Fibroblast of upper back skin (primary cell): ENCODE data around the gene BRAP.
"Not testable (repeated sequence)": the region's sequence is repeated elsewhere in the genome, so short reads cannot be mapped to it uniquely, and the experiment has no call there.

Experiments used
- DNase-seq: peaks from one replicate; pipeline ENCODE4 v3.0.0-alpha.2; 2013

BRAP gene, protein sequence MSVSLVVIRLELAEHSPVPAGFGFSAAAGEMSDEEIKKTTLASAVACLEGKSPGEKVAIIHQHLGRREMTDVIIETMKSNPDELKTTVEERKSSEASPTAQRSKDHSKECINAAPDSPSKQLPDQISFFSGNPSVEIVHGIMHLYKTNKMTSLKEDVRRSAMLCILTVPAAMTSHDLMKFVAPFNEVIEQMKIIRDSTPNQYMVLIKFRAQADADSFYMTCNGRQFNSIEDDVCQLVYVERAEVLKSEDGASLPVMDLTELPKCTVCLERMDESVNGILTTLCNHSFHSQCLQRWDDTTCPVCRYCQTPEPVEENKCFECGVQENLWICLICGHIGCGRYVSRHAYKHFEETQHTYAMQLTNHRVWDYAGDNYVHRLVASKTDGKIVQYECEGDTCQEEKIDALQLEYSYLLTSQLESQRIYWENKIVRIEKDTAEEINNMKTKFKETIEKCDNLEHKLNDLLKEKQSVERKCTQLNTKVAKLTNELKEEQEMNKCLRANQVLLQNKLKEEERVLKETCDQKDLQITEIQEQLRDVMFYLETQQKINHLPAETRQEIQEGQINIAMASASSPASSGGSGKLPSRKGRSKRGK

DNA sequence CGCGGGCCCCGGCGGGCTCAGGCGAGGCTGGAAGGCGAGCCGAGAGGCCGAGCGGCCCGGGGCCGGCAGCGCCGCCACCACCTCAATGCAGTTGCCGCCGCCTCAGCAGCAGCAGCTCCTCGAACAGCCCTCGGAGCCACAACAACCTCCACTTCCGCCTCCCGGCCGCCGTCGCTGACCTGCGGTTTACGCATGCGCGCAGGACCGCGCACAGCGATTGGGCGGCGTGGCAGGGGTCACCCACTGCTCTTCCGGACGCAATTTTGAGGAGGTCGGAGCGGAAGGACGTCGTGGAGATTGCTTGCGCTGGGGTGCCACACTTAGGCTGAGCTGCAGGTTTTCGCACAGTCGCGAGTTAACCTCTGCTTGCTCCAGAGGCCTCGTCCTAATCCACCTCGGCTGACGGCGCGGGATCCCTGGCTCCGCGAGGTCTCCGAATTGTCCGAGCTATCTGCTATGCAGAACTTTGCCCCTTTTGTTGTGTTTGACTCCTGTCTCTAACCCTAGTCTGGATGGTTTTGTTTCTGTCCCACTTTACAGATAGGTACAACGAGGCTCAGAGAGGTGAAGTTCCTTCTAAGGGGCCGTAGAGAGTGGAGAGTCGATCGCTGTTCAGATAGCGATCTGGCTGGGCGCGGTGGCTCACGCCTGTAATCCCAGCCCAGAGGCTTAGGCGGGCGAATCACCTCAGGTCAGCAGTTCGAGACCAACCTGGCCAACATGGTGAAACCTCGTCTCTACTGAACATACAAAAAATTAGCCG, at the start of gene BRAP, which contains the start of gene ACAD10:
Gene BRAP, minus strand, starts transcription at position 146 of the 763 bp plus-strand sequence. CDS start 164 bp downstream, outside the sequence.
Gene ACAD10, plus strand, starts transcription at position 243 of the 763 bp plus-strand sequence. CDS start 6,657 bp downstream, outside the sequence.
- DNase-seq: peak; percentile 92

DNA sequence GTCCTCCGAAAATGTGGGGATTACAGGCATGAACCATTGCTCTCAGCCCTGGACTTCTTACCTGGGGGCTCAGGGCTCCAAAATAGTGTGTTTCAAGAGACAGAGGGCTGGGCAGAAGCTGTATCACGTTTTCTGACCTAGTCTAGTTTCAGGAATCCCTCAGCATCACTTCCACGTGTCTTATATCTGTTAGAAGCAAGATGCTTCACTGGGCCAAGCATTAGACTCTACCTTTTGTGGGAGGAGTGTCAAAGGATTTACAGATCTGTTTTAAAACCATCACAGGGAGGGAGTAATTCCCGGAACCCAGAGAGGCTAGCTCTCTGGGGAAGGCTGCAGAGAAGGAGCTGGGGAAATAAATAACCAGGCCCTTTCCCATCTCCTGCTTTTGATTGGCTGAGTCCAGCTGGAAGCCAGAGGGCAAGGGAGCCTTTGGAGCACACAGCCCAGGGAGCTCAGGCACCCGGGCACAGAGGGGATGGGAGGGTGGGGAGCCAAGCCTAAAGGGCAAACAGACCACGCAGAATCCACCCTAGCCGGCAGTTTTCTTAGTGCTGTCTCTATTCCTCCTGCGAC, 47.7 kb upstream of the BRAP start:
- DNase-seq: no peak

DNA sequence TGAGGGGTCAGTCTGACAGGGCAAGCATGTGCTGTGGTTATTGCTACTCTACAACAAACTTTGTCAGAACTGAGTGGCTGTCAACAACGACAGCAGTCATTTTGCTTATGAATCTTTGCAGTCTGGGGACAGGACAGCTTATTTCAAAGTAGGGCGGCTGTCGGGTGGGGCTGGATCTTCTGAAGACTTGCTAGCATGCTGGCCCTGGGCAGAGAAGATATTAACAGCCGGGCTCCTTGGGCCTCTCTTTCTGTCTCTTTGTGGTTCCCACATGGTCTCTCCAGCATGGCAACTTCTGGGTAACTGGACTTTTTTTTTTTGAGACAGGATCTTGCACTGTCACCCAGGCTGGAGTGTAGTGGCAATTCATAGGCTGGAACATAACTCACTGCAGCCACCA, 47.0 kb upstream of the BRAP start:
- no peak for DNase-seq

DNA sequence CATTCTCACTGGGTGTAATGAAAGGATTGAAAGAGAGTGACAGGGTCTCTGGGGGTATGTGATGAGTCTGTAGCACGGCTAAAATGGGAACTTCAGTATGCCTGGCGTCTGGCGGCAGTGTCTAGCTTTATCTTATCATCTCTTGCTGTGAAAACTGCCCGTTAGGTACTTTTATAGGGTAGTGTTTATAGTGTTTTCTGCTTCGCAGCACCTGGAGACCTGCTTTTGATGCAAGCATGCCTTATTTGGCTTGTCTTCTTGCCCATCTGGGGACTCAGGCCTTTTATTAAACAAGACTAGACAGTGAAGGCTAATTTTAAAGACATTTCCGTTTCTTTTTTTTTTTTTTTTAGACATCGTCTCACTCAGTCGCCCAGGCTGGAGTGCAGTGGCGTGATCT, 44.7 kb upstream of the BRAP start:
- no peak for DNase-seq

DNA sequence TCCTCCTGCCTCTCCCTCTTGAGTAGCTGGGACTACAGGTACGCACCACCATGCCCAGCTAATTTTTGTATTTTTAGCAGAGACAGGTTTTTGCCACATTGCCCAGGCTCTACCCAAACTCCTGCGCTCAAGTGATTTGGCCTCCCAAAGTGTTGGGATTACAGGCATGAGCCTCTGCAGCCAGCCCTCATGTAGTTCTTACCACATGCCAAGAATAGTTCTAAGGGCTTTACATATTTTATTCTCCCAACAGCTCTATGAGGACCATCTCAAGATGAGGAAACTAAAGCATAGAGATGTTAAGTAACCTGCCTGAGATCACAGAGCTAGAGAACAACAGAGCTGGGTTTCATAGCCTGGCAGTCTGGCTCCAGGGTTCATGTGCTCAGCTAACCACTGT, 43.0 kb upstream of the BRAP start:
- no peak for DNase-seq

DNA sequence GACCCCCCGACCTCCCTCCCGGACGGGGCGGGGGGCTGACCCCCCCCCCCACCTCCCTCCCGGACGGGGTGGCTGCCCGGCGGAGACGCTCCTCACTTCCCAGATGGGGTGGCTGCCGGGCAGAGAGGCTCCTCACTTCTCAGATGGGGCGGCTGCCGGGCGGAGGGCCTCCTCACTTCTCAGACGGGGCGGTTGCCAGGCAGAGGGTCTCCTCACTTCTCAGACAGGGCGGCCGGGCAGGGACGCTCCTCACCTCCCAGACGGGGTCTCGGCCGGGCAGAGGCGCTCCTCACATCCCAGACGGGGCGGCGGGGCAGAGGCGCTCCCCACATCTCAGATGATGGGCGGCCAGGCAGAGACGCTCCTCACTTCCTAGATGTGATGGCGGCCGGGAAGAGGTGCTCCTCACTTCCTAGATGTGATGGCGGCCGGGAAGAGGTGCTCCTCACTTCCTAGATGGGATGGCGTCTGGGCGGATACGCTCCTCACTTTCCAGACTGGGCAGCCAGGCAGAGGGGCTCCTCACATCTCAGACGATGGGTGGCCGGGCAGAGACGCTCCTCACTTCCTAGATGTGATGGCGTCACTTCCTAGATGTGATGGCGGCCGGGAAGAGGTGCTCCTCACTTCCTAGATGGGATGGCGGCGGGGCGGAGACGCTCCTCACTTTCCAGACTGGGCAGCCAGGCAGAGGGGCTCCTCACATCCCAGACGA, 38.0 kb upstream of the BRAP start:
- DNase-seq: not testable (repeated sequence)

DNA sequence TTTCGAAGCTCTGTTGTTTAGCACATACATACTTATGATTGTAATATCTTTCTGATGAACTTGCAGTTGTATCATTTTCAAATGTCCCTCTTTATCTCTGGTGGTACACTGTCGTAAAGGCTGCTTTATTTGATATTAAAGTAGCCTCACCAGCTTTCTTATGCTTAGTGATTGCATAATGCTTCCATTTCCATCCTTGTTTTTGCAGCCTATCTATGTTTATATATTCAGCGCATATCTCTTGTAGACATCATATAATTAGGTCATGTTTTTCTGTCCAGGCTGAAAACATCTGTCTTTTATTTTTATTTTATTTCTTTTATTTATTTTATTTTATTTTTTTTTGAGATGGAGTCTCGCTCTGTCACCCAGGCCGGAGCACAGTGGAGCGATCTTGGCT, 34.7 kb upstream of the BRAP start:
- DNase-seq: no peak

DNA sequence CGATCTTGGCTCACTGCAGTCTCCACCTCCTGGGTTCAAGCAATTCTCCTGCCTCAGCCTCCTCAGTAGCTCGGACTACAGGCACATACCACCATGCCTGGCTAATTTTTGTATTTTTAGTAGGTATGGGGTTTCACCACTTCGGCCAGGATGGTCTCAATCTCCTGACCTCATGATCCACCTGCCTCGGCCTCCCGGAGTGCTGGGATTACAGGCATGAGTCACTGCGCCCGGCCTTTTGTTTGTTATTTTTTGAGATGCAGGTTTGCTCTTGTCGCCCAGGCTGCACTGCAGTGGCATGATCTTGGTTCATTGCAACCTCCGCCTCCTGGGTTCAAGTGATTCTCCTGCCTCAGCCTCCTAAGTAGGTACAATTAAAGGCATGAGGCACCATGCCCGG, 33.6 kb upstream of the BRAP start:
- DNase-seq: not testable (repeated sequence)

DNA sequence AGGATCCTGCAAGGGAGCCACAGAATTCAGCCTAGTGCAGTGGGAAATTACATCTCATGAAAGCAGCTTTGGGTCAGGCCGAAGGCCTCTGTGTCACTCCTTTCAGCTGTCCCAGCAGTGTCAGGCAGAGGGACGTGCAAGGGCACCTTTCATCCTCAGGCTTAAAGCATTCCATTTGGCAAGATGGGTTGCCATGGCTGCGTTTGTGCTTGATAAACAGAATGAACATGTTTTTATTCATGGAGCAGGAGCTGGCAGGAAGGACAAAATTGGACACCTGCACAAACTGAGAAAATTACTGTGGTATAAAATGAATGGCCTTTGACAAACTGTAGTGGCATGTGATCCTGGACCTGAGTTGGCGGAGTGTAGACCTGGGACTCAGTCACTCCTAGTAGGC, 29.5 kb upstream of the BRAP start:
- DNase-seq: no peak

DNA sequence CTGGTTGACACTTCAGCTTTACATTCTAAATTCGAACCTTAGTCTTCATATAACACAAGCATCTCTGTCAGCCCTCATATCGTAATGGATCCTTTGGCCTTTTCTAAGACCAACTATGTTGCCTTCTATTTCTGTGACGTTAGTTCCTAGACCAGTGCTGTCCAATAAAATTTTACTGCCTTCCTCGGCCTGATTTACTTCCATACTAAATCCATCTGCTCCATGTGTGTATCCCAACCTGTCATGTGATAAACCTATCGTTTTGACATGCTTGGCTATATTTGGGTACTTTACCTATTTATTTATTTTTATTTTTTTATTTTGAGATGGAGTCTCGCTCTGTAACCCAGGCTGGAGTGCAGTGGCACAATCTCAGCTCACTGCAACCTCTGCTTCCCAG, 20.4 kb upstream of the BRAP start:
- DNase-seq: no peak

DNA sequence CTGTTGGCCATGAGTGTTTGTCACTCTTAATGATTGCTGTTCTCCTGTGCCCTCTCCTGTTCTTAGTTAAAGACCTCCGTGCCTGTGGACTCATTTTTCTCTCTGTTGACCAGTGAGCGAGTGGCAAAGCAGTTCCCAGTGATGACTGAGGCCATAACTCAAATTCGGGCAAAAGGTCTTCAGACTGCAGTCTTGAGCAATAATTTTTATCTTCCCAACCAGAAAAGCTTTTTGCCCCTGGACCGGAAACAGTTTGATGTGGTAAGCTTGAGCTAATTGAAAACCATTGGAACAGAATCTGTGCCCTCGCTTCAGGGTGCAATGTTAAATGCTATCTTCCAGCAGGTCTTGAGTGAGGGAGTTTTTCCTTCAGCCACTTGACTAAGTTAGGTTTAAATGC, 19.9 kb upstream of the BRAP start:
- no peak for DNase-seq

DNA sequence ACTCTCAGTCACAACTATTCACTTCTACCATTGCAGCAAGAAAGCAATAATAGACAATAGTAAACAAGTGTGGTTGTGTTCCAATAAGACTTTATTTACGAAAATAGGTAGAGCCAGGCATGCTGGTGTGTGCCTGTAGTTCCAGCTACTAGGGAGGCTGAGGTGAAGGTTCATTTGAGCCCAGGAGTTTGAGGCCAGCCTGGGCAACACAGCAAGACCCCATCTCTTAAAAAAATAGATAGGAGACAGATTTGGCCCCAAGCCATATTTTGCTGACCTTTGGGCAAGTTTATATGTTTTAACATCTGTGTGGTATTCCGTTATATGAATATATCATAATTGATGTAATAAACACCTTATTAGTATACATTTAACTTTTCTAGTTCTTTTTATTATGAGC, 14.2 kb upstream of the BRAP start:
- no peak for DNase-seq

DNA sequence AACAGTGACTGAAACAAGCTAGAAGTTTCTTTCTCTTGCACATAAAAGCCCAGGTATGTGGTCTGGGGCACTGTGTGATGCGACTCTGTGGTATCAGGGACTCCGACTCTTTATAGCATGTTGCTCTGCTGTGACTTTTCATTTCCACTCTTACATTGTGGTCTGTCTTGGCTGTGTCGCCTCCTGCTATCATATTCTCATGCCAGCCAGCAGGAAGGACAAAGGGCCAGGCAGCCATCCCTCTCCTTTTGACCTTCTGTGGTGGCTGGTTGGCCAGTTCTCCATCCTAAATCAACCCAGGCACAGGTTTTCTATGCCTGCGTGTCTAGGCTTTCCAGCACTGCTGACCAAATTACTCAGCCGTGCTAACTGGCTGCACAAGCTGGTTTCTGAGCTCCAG, 8.1 kb upstream of the BRAP start:
- DNase-seq: no peak

DNA sequence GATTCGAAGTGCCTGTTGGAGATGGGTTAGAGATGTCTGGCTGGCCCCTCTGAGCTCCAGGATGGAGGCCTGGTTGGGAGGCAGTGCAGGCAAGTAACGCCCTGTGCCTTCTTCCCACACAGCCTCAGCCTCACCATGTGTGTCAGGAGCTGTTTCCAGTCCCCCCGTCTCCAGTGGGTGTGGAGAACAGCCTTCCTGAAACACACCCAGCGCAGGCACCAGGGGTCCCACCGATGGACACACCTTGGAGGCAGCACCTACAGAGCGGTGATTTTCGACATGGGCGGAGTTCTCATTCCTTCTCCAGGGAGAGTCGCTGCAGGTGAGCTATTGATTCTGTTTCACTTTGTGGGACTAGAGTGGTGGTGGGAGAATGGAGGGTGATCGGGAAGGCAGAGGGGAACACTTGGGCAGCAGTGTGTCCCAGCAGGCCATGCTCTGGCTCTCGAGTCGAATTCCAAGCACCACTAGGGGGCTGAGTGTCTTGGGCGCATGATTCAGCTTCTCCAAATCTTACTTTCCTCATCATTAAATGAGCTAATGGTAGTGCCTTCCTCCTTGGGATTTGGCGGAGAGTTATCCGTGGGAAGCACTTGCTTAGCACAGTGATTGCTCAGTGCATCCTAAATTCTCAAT, 6.9 kb upstream of the BRAP start:
- DNase-seq: no peak

DNA sequence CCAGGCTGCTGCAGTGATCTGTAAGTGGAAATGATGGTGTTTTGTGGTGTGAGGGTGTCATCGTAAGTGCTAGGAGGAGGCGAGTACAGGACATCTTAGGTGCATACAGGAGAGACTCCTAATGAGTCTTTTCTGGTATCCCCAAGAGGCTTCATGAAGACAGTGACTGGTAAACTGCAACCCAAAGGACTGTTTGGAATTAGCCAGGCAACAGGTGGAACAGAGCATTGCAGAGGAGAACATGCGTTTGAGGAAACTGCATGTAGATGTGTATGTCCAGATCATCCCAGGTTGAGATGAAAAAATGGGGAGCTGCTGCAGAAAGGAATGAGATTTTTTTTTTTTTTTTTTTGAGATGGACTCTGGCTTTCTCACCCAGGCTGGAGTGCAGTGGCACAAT, 5.5 kb upstream of the BRAP start:
- no peak for DNase-seq

DNA sequence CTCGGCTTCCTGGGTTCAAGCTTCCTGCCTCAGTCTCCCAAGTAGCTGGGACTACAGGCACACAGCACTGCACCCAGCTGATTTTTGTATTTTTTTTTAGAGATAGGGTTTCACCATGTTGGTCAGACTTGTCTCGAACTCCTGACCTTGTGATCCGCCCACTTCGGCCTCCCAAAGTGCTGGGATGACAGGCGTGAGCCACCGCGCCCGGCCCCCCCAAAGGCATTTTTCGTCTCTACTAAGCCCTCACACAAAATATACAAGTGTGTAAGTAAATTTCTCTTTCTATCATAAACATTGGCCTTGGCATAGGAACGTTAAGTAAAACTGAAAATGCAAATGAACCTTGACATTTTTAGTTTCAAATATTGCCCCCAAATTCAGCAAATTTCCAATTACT, 2.2 kb upstream of the BRAP start:
- DNase-seq: no peak

DNA sequence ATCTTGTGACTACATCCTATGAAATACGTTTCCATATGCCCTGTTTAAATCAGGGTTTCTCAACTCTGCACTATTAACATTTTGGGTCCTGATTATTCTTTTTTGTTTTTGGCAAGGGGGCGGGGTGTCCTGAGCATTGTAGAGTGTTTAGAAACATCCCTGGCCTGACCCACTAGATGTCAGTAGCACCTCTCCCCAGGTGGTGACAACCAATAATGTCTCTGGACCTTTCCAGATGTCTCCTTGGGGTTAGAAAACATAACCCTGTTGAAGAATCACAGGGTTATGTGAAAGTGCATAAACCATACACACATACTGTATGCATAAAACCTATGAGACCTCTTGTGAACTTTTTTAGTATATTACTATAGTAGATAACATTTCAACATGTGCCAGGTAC, 1.5 kb upstream of the BRAP start:
- DNase-seq: no peak

DNA sequence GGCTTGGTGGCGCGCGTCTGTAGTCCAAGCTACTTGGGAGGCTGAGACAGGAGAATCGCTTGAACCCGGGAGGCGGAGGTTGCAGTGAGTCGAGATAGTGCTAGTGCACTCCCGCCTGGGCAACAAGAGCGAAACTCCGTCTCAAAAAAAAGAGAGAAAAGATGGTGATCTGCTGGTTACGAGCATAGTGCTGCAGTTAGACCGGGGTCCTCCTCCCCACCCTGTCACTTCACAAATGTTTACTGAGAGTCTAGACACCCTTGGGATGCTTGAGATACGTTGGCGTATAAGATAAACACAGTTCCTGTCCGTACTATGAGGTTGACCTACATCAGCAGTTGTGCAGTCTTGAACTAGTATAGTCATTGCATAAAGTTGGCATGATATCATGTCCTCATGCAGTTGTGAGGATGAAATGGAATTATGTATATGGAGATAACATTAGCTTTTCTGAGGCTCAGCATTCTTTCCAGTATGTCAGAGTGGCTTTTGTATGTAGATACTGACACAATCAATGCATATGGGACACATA, 884 bp upstream of the BRAP start:
- no peak for DNase-seq

DNA sequence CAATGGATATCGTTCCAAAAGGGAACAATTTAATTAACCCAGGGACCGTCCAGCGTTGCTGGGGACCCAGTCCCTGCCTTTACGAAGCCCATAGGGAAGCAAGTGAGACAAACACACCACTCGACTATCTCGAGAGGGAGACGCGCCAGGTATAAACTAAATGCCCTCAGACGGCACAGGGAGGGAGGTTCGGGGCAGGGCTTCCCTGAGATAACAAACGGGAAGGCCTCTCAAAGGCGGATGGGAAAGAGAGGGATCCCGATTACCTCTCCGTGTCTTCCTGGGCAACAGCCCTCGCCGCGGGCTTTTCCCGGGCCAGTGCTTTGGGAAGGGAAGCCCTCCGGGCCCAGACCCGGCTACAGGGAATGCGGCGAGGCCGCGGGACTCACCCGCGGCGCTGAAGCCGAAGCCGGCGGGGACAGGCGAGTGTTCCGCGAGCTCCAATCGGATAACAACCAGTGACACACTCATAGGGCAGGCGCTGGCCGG, 390 bp downstream of the BRAP start:
- DNase-seq: no peak

DNA sequence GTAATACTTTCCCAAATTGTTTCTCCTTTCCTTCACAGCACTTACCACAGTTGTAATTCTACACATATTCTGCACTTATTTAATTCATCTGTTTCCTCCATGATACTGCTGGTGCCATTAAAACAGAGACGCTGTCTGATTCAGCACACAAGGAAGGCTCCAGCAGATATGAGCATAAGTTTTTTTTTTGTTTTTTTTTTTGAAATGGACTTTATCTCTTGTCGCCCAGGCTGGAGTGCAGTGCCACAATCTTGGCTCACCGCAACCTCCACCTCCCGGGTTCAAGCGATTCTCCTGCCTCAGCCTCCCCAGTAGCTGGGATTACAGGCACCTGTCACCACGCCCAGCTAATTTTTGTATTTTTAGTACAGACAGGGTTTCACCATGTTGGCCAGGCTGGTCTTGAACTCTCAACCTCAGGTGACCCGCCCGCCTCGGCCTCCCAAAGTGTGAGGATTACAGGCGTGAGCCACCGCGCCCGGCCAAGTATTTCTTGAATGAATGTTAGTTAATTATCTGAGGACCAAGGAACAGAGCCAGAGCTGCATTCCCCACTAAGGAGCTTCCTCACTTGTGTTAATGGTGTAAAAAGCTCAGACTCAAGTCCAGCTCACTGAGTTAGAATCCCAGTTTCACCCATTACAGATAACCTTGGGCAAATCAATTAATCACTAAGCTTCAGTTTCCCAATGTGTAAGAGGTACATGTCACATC, 1.1 kb downstream of the BRAP start:
- not testable (repeated sequence) for DNase-seq

DNA sequence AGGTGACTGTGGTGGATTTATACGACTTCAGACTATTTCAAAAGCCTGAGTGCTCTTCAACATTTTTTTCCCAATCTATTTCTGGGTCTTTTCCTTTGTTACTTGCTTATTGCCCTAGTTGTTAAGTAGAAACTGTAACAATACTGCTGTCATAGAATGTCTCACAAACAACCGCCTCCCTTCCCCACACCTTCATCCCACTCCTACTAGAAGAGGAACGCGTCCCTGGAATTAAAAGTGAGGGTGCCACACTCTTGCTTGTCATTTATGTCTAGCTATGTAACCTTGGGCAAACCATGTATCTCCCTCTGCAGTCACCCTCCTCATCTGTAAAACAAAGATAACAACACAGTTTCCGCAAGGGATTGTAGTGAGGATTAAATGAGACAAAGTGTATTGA, 8.6 kb downstream of the BRAP start:
- no peak for DNase-seq
